GM04503 (cell line): Measurements from ENCODE around the gene KCNMA1.
A peak's percentile ranks its signal among the peaks of the same experiment; 100 is the strongest.

Experiments
- DNase-seq: peaks from one replicate; pipeline ENCODE4 v3.0.0-alpha.2; 2012; ENCODE audit warnings: low read depth

Gene KCNMA1

DNA sequence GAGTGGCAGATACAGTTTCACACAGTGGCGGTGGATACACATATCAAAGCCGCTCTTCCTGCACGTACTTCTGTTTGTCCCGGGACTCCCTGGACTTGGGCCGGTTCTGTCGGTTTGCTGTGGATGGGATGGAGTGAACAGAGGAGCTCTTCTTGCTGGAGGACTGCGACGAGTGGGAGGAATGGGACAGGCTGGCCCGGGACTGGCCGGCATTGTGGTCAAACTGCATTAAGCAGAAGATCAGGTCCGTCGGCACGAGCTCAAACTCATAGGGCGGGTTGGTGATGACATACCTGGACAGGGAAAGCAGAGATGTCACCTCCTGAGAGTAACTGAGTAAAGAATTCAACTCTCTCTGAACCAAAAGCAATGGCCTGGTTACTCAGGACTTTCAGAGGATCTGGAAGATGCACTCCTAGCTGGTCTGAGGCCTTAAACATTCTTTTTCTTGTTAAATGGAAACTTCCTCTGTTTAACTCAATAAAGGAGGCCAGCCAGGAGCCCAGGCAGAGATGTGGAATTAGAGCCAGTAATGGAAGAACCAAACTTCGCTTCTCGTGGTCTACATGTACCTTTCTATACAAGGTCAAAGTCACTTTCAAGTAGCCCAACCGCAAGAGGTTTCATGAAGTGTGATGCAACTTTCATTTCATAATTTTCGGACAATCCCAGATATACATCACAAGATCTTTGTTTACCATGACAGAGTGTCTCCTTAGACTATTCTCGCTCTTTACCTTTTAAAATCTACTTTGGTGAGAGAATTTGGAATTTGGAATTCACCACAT, 750.2 kb downstream of the KCNMA1 start:
- no peak for DNase-seq

DNA sequence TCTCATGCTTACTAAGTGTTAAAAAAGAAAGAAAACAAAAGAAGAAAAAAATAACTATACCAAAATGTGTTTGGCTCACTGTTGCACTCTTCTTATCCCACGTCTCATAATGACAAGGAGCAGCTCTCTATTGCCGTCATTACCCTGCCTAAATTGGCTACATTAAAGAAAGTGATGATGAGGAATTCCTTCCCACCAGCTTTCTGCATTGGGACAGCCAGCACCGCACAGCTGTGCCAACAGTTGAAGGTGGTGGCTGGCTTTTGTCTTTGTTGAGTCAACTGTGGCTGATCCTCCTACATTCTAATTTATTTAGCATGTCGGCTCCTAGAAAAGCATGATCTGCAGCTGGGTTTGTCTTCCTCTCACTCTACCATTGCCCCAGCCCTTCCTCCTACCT, 751.8 kb downstream of the KCNMA1 start:
- DNase-seq = no peak

- DNase-seq = no peak
Observed at GRCh38 chr10:76884673-76885275, 752.8 kb downstream of the KCNMA1 start.

DNA sequence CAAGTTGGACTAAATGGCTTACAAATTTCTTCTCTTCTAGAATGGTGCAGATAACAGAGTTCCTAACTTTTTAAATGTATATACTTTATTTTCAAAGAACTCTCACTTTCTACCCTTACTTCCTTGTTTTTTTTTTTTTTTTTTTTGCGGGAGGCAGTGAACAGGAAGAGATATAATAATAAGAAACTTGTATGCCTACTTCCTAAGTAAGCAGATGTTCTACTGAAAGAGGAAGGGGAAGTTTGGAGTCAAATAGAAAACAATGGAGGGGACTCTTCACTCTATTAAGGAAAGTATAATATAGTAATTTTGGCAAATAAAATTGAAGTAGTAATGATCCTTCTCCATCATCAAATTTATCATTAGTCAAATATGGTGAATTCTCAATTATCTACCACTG, 754.0 kb downstream of the KCNMA1 start:
- no peak for DNase-seq

DNA sequence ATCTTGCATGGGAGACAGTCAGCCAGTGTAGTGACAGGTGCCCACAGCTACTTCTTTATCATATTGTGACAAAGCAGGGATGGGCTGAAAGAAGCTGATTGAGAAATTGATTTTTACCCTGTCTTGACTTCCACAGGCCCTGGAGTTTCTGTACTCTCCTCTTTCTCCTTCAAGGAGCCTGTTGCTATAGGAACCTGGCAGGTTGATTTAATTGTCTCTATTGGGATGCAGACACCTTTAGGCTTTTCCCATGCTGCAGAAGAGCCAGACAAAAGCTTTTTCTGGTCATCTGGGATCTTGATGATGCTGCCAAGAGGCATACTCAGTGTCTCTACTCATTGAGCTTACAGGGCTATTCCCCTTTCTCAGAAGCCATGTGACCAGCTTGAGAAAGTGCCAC, 754.8 kb downstream of the KCNMA1 start:
- no peak for DNase-seq

DNA sequence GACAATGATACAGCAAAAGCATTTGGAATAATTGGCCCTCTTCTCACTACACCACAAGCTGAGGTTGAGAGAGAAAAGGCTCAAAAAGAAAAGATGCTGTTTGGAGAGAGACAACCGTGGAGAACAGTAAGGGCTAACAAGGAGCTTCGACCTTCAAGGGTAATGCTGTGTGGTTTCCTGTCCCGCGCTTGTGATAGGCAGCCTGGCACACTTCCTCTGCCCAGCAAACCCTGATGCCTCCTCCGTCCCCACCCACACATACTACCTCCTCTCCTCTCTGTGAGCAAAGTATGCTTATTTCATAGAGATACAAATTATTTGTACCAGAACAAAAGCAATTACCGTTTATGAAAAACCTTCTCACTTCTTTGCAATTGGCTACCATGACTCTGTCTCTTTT, 755.4 kb downstream of the KCNMA1 start:
- no peak for DNase-seq

GRCh38 chr10:76881477-76882220, 756.0 kb downstream of the KCNMA1 start:
- peak; percentile 27 for DNase-seq

- DNase-seq = no peak
Observed at GRCh38 chr10:76880931-76881330, 756.7 kb downstream of the KCNMA1 start.

DNA sequence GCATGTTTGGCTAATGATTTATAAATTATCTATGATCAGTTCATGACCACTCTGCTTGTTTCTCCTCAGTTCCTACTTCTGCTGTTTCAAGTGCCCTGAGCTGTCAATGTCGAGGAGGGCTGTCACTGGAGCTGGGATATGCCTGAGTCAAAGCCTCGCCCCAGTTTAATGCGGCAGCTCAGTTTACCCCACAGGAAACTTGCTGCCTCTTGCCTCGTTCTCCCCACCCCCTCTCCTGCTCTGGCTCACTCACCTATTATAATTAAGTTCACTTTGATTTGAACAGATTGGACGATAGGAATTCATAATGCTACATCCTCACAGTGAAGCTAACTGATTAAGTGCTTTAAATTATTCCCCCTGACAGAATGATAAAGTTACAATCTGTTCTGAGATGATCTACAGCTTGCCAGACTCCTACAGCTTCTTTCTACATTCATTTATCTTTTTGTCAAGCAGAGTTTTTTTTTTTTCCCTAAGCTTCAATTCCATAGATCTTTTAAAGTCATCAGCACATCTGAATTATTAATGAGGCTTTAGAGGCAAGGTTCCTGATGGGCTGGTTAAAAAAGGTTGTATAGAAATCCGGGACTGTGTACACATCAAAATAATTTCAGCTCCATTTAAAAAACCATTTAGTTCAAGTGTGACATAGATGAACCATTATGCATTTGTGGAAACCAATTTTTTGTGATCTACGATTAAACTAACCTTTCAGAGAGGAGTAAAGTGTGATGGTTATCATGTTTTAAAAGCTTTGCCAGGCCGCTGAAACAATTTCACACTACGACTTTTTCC, 758.3 kb downstream of the KCNMA1 start:
- no peak for DNase-seq

GRCh38 chr10:76878514-76878913, 759.1 kb downstream of the KCNMA1 start:
- no peak for DNase-seq

DNA sequence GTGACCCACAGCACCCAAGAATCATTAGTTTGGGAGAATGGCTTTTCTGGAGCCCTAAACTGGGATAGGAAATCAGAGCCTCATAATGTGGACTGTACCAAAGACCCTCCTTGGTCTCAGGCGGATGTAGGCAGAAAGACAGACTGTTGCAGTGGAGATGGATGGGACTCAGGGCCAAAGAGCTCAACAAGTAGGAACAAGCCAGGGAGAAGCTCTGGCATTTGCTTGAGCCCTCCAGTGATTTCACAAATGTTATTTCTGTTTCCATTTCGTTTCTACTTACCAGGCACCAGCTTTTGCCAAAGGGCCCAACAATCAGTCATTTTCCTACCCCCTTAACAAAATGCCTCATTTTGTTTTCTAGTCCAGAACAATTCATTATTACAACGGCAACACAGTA, 762.7 kb downstream of the KCNMA1 start:
- DNase-seq = no peak

- peak; percentile 37 for DNase-seq
Observed at GRCh38 chr10:76874176-76874575, 763.4 kb downstream of the KCNMA1 start.

GRCh38 chr10:76871697-76872295, 765.8 kb downstream of the KCNMA1 start:
- no peak for DNase-seq

- DNase-seq = no peak
Observed at GRCh38 chr10:76869931-76870330, 767.7 kb downstream of the KCNMA1 start.

GRCh38 chr10:76868098-76868977, 769.3 kb downstream of the KCNMA1 start:
- DNase-seq = peak; percentile 51

GRCh38 chr10:76866841-76867586, 770.6 kb downstream of the KCNMA1 start:
- no peak for DNase-seq

- no peak for DNase-seq
Observed at GRCh38 chr10:76864922-76865321, 772.7 kb downstream of the KCNMA1 start.

DNA sequence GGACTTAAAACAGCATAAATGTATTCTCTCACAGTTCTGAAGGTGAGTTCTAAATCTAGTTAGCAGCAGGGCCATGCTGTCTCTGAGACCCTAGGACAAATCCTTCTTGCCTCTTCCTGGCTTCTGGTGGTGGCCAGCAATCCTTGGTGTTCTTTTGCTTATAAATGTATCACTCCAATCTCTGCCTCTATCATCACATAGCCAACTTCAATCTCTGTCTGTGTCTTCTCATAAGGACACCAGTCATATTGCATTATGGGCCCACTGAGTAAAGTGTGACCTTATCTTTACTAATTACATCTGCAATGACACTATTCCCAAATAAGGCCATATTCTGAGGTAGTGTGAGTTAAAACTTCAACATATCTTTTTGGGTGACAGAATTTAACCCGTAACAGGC, 778.9 kb downstream of the KCNMA1 start:
- DNase-seq = no peak

DNA sequence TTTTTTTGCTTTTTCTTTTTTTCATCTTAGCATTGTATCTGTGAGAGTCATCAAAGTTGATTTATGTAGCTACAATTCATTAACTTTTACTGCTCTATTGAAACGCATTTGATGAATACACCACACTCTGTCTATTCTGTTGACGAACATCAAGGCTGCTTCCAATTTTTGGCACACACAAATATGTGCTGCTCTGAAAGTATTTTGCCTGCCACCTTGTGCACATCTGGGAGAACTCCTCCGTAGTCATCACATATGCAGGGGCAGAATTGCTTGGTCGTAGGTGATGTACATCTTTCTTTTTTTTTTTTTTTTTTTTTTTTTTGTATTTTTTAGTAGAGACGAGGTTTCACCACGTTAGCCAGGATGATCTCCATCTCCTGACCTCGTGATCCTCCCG, 796.8 kb downstream of the KCNMA1 start:
- no peak for DNase-seq

GRCh38 chr10:76839276-76839675, 798.3 kb downstream of the KCNMA1 start:
- DNase-seq = no peak
